CD8-positive, alpha-beta memory T cell (primary cell): ENCODE results near the gene PLEKHA7. TPM values are rescaled to one million over a fixed set of nuclear protein-coding genes. Genes with fewer than 3 reads are reported as not detected.

Source experiments
- CTCF ChIA-PET: fragments of 350-600 bp; sonication (Branson Sonifier 250); formaldehyde crosslinking; loops from one replicate; lab custom pipeline; 2021; ENCODE audit warnings: antibody characterized with exemption; lab: Charles Lee
- POLR2A ChIA-PET: fragments of 350-600 bp; sonication (Branson Sonifier 250); formaldehyde crosslinking; loops from one replicate; lab custom pipeline; 2021; ENCODE audit warnings: antibody characterized with exemption; lab: Charles Lee
- DNase-seq, 5 donors: peaks; one replicate each; pipeline versions ENCODE4 v3.0.0 to v3.0.0-alpha.2; 2020 to 2022; ENCODE audit warnings: mixed read lengths in 1 of 5
- H3K27ac ChIP-seq: one replicate; pipeline ENCODE4 v1.7.0; 2013; ENCODE audit warnings: low read depth, mild to moderate bottlenecking, low read length, moderate library complexity
- H3K27me3 ChIP-seq: 2 replicates; pipeline ENCODE4 v1.7.0; 2013; ENCODE audit warnings: low read length, mild to moderate bottlenecking; ENCODE audit not compliant: insufficient read depth, poor library complexity, severe bottlenecking
- H3K36me3 ChIP-seq: 2 replicates; pipeline ENCODE4 v1.7.0; 2013; ENCODE audit warnings: mild to moderate bottlenecking, low read length, moderate library complexity; ENCODE audit not compliant: insufficient read depth
- H3K4me1 ChIP-seq: 2 replicates; pipeline ENCODE4 v1.7.0; 2013; ENCODE audit warnings: mild to moderate bottlenecking, low read length, moderate library complexity; ENCODE audit not compliant: insufficient read depth
- H3K4me3 ChIP-seq: 2 replicates; pipeline ENCODE4 v1.7.0; 2013; ENCODE audit warnings: mild to moderate bottlenecking, low read length
- H3K9me3 ChIP-seq: 2 replicates; pipeline ENCODE4 v1.7.0; 2013; ENCODE audit warnings: mild to moderate bottlenecking, low read length
- H3K27ac Mint-ChIP-seq, 8 donors: one replicate each; pipeline ENCODE4 v1.8.0; 2020 to 2021; ENCODE audit warnings: mixed read lengths in 8 of 8, mild to moderate bottlenecking in 6 of 8, inconsistent platforms in 3 of 8, moderate library complexity in 3 of 8
- H3K27me3 Mint-ChIP-seq, 2 donors: one replicate each; pipeline ENCODE4 v1.8.0; 2020 to 2021; ENCODE audit warnings: mixed read lengths in 2 of 2, mild to moderate bottlenecking in 1 of 2, moderate library complexity in 1 of 2
- H3K36me3 Mint-ChIP-seq, 3 donors: one replicate each; pipeline ENCODE4 v1.8.0; 2020 to 2021; ENCODE audit warnings: mixed read lengths in 3 of 3, inconsistent platforms in 1 of 3, mild to moderate bottlenecking in 1 of 3
- H3K4me1 Mint-ChIP-seq, 3 donors: one replicate each; pipeline ENCODE4 v1.8.0; 2020 to 2021; ENCODE audit warnings: mixed read lengths in 3 of 3, inconsistent platforms in 1 of 3, mild to moderate bottlenecking in 1 of 3
- H3K4me3 Mint-ChIP-seq, 7 donors: one replicate each; pipeline ENCODE4 v1.8.0; 2020 to 2021; ENCODE audit warnings: mixed read lengths in 7 of 7, mild to moderate bottlenecking in 6 of 7, moderate library complexity in 4 of 7, inconsistent platforms in 2 of 7
- H3K9me3 Mint-ChIP-seq, 5 donors: one replicate each; pipeline ENCODE4 v1.8.0; 2020 to 2022; ENCODE audit warnings: mixed read lengths in 5 of 5, mild to moderate bottlenecking in 3 of 5, moderate library complexity in 2 of 5, inconsistent platforms in 1 of 5
- polyA plus RNA-seq: library from polyadenylated mRNA; unstranded; fragments of 300-500 nt; fragmentation: Illumina TruSeq; gene quantifications from one replicate; pipeline ENCODE4 v1.2.3, GENCODE V29; 2021
- total RNA-seq, 2 experiments: library from RNA; stranded (reverse); gene quantifications; one replicate each; pipeline ENCODE4 v1.2.3, GENCODE V29; 2021

The PLEKHA7 gene
- total and polyA plus RNA-seq, 3 experiments from 2014 or later, result 4.1 to 6.6 (median 5.3) TPM

GRCh38 chr11:17013548-17014320, 480 bp downstream of the PLEKHA7 start:
- CTCF ChIA-PET, result interaction anchor here (1.3 kb wide), 1 partner anchor 38 kb away, joined by 3 read pairs; no protein-coding TSS in a partner anchor
- no peaks in the 10 kb centered on the region for H3K4me1 ChIP-seq
- peak overlapping the region in 4 of 7 donors; percentile 4 to 65 (median 28) for H3K4me3 Mint-ChIP-seq

DNA sequence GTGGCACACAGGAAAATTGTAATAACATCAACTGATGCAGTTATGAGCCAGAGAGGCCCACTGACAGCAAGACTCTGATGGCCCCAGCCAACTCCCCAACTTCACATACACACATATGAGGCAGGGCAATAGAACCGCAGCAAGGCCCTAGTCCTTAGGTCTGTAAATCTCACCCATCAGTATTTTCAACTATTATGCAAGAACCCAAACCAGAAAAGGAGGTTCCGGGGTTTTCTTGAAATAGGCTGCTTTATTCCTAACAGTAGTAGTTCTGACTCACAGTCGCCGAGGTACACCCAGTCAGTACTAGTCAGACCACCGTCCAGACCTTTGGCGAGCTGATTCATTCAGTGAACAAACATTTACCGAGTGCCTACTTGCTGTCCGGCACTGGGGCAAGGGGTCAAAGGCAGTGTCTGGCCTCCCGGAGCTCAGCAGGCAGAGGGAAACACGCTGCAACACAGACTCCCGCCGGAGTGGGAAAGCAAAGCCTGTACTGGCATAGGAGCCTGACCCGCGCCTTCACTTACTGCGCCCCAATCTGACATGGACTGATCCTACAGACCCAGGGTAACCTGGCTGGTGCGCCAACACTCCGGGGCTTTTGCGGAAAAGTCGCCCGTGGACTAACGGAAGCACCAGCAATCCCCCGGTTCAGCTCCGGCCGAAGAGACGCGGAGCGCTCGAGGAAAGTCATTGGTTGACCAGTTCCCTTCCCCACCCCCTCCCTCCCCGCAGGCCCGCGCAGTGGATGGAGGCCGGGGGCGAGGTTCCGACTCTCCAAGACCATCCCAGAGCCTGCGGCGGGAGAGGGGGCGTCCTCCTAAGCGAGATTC, 1.3 kb downstream of the PLEKHA7 start:
- Mint-ChIP-seq H3K36me3 (peaks cover 0 to 4% (median 0%) of the 10 kb centered on the region in 3 donors), H3K4me3 (no peak overlapping the region), H3K27ac (peak overlapping the region in 1 of 8 donors; percentile 7), H3K4me1 (peaks cover 7 to 8% (median 8%) of the 10 kb centered on the region in 3 donors), H3K9me3 (no peaks in the 10 kb centered on the region), H3K27me3 (peaks cover 8 to 18% of the 10 kb centered on the region in 2 donors)
- H3K4me3 ChIP-seq, result peak overlapping the region; percentile 32
- no peak overlapping the region for H3K27ac ChIP-seq
- ChIA-PET CTCF (no interaction called here), POLR2A (no interaction called here)
- no peaks in the 10 kb centered on the region for H3K36me3 ChIP-seq
- no peaks in the 10 kb centered on the region for H3K4me1 ChIP-seq
- no peak for DNase-seq
- no peaks in the 10 kb centered on the region for H3K9me3 ChIP-seq
- H3K27me3 ChIP-seq, result peaks cover 6% of the 10 kb centered on the region

More at GRCh38 chr11:17013548-17014320, 480 bp downstream of the PLEKHA7 start:
- H3K4me3 ChIP-seq, result peak overlapping the region; percentile 32
- H3K36me3 ChIP-seq, result no peaks in the 10 kb centered on the region
- peak in 3 of 5 donors; percentile 18 to 52 (median 20) for DNase-seq
- Mint-ChIP-seq H3K36me3 (peaks cover 0 to 4% (median 0%) of the 10 kb centered on the region in 3 donors), H3K9me3 (no peaks in the 10 kb centered on the region), H3K4me1 (peaks cover 7 to 8% (median 8%) of the 10 kb centered on the region in 3 donors), H3K27me3 (peaks cover 8 to 15% of the 10 kb centered on the region in 2 donors), H3K27ac (peak overlapping the region in 1 of 8 donors; percentile 7)
- POLR2A ChIA-PET, result interaction anchor here (0.8 kb wide), 1 partner anchor 27 kb away, joined by 3 read pairs; no protein-coding TSS in a partner anchor
- peaks cover 6% of the 10 kb centered on the region for H3K27me3 ChIP-seq
- no peaks in the 10 kb centered on the region for H3K9me3 ChIP-seq
- H3K27ac ChIP-seq, result no peak overlapping the region

DNA sequence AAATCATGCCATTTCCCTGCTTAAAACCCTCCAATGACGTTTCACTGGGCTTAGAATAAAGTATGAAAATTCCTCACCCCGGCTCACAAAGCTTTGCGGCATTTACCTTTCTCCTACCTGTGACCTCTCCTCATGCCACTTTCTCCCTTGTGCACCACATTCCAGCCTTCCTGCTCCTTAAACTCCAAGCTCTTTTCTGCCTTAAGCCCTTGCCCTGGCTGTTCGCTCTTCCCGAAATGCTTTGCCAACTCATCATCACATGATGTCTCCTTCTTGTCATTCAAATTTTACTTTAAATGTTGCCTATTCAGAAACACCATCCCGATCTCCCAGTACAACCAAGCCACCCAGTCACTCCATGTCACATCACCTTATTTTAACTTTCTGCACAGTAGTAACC, 2.0 kb downstream of the PLEKHA7 start:
- Mint-ChIP-seq H3K4me3 (no peak overlapping the region), H3K4me1 (peaks cover 7 to 8% (median 8%) of the 10 kb centered on the region in 3 donors), H3K27me3 (peaks cover 8 to 18% of the 10 kb centered on the region in 2 donors), H3K27ac (no peak overlapping the region), H3K36me3 (peaks cover 0 to 4% (median 0%) of the 10 kb centered on the region in 3 donors), H3K9me3 (no peaks in the 10 kb centered on the region)
- Histone ChIP-seq H3K27ac (no peak overlapping the region), H3K27me3 (peaks cover 6% of the 10 kb centered on the region), H3K4me1 (no peaks in the 10 kb centered on the region), H3K36me3 (no peaks in the 10 kb centered on the region), H3K9me3 (no peaks in the 10 kb centered on the region), H3K4me3 (no peak overlapping the region)
- ChIA-PET POLR2A (no interaction called here), CTCF (interaction anchor here (0.9 kb wide), 1 partner anchor 81 kb away, joined by 3 read pairs; no protein-coding TSS in a partner anchor)
- no peak for DNase-seq

GRCh38 chr11:17010851-17011420, 3.3 kb downstream of the PLEKHA7 start:
- Histone ChIP-seq H3K36me3 (no peaks in the 10 kb centered on the region), H3K4me1 (no peaks in the 10 kb centered on the region), H3K27me3 (peaks cover 6% of the 10 kb centered on the region), H3K4me3 (no peak overlapping the region), H3K27ac (no peak overlapping the region), H3K9me3 (no peaks in the 10 kb centered on the region)
- Mint-ChIP-seq H3K27ac (no peak overlapping the region), H3K36me3 (peaks cover 0 to 4% (median 0%) of the 10 kb centered on the region in 3 donors), H3K27me3 (peaks cover 6 to 15% of the 10 kb centered on the region in 2 donors), H3K4me1 (peaks cover 7 to 8% (median 8%) of the 10 kb centered on the region in 3 donors), H3K4me3 (no peak overlapping the region), H3K9me3 (no peaks in the 10 kb centered on the region)
- POLR2A ChIA-PET, result no interaction called here
- CTCF ChIA-PET, result no interaction called here
- no peak for DNase-seq

GRCh38 chr11:17008099-17008498, 6.1 kb downstream of the PLEKHA7 start:
- ChIA-PET POLR2A (no interaction called here), CTCF (no interaction called here)
- no peak for DNase-seq
- H3K27me3 ChIP-seq, result peaks cover 1% of the 10 kb centered on the region
- Mint-ChIP-seq H3K9me3 (no peaks in the 10 kb centered on the region), H3K27ac (no peak overlapping the region), H3K36me3 (no peaks in the 10 kb centered on the region), H3K4me1 (no peaks in the 10 kb centered on the region), H3K4me3 (no peak overlapping the region), H3K27me3 (peaks cover 0 to 4% of the 10 kb centered on the region in 2 donors)
- no peaks in the 10 kb centered on the region for H3K9me3 ChIP-seq
- no peak overlapping the region for H3K27ac ChIP-seq
- no peaks in the 10 kb centered on the region for H3K4me1 ChIP-seq
- no peak overlapping the region for H3K4me3 ChIP-seq
- no peaks in the 10 kb centered on the region for H3K36me3 ChIP-seq

DNA sequence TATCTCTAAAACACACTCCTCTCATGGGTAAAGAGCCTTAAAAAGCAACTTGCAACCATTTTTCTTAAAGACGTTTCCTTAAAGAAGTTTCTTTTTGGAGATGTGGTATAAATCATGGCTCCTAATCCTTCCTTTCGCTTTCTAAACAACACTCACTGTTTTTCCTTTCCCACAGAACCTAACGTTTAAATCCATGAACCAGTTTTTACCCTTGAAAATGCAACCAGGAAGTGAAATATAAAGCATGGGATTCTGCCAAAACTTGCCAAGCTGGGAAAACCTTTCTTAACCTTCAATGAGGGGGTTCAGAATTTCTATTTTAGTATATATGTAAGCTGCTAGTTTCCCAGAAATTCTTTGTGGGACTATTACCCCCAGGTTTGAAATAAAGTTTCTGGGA, 8.6 kb downstream of the PLEKHA7 start:
- no peak overlapping the region for H3K27ac Mint-ChIP-seq
- no peak for DNase-seq
- Histone ChIP-seq H3K9me3 (no peaks in the 10 kb centered on the region), H3K27ac (no peak overlapping the region), H3K27me3 (no peaks in the 10 kb centered on the region), H3K36me3 (no peaks in the 10 kb centered on the region), H3K4me3 (no peak overlapping the region), H3K4me1 (no peaks in the 10 kb centered on the region)
- H3K4me3 Mint-ChIP-seq, result no peak overlapping the region
- H3K36me3 Mint-ChIP-seq, result no peaks in the 10 kb centered on the region
- peaks cover 0 to 4% of the 10 kb centered on the region in 2 donors for H3K27me3 Mint-ChIP-seq
- ChIA-PET POLR2A (interaction anchor here (0.6 kb wide), 1 partner anchor 62 kb away, joined by 3 read pairs; no protein-coding TSS in a partner anchor), CTCF (no interaction called here)
- H3K9me3 Mint-ChIP-seq, result no peaks in the 10 kb centered on the region
- H3K4me1 Mint-ChIP-seq, result no peaks in the 10 kb centered on the region

DNA sequence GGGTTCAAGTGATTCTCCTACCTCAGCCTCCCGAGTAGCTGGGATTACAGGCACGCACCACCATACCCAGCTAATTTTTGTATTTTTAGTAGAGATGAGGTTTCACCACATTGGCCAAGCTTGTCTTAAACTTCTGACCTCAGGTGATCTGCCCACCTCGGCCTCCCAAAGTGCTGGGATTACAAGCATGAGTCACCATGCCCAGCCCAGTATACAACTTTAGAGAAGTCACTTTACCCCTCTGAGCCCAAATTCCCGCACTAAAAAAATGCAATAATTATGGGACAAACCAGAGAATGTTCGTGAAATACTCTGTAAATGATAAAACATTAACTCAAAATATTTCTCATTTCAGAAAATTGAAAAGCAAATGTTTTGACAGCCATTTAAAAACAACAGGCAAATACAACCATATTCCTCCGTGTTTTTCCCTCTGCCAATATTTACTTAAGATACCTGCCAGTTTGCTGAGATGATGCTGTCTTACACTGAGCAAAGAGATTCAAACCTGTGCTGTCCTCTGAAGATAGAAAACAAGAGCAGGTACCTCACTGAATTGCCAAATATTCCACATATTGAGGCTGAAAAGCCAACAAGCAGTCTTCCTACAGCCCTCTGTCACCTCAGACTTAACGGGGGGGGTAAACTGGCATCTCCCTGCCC, 9.6 kb downstream of the PLEKHA7 start:
- POLR2A ChIA-PET, result no interaction called here
- Mint-ChIP-seq H3K4me1 (no peaks in the 10 kb centered on the region), H3K9me3 (no peaks in the 10 kb centered on the region)

More for the DNA sequence above, 9.6 kb downstream of the PLEKHA7 start:
- no peaks in the 10 kb centered on the region for H3K4me1 ChIP-seq
- H3K9me3 ChIP-seq, result no peaks in the 10 kb centered on the region
- no peak overlapping the region for H3K27ac Mint-ChIP-seq
- peaks cover 0 to 4% of the 10 kb centered on the region in 2 donors for H3K27me3 Mint-ChIP-seq
- H3K36me3 Mint-ChIP-seq, result no peaks in the 10 kb centered on the region
- H3K4me3 ChIP-seq, result no peak overlapping the region
- no peaks in the 10 kb centered on the region for H3K27me3 ChIP-seq
- H3K36me3 ChIP-seq, result no peaks in the 10 kb centered on the region
- DNase-seq, result no peak
- CTCF ChIA-PET, result no interaction called here
- no peak overlapping the region for H3K27ac ChIP-seq
- no peak overlapping the region for H3K4me3 Mint-ChIP-seq
